ENCODE results near the gene IL9.

IL9 gene

GRCh38 chr5:135885031-135885430, 10.6 kb downstream of the IL9 start:
- Histone ChIP-seq H3K4me3 (no peak overlapping the region), H3K4me2 (no peak overlapping the region), H3K9me3 (replicated peaks in 1 of 11) (no peaks in the 10 kb centered on the region), H3K27ac (no peak overlapping the region), H4K20me1 (peaks cover 0 to 7% (median 0%) of the 10 kb centered on the region in 11 experiments; a peak in 5 of 22 replicates), H3K36me3 (no peaks in the 10 kb centered on the region), H3K9ac (no peak overlapping the region), H3K4me1 (peaks cover 0 to 14% (median 4%) of the 10 kb centered on the region in 10 experiments; a peak in 14 of 20 replicates), H3K27me3 (peaks cover 0 to 67% (median 0%) of the 10 kb centered on the region in 11 experiments; a peak in 6 of 22 replicates)
- no peak for TF ChIP-seq Cebpa-rat (IDR thresholded peaks at IDR 0.05)

DNA sequence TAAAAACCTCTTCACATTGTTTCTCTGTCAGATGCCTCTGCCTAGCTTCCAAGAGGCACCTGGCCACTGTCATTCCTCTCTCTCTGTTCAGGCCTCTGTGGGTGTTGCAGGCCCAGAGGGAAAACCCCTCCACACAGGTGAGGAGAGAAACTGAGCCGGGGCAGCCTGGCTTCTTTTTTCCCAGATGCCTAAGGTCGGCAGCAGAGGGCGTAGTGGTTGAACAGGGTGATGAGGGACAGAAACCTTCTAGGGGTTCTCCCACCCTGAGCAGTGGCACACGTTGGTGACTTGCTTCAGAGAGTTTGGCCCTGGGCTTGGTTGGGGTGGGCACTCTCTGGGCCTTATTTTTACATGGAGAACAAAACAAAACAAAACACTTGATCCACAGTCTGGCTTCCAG, 12.2 kb downstream of the IL9 start:
- H3K9me3 ChIP-seq (replicated peaks in 1 of 11) = no peaks in the 10 kb centered on the region
- H3K4me2 ChIP-seq = no peak overlapping the region
- peaks cover 0 to 80% (median 0%) of the 10 kb centered on the region in 11 experiments; a peak in 5 of 22 replicates for H3K27me3 ChIP-seq
- peaks cover 0 to 7% (median 0%) of the 10 kb centered on the region in 11 experiments; a peak in 3 of 22 replicates for H4K20me1 ChIP-seq
- no peak overlapping the region for H3K9ac ChIP-seq
- no peak overlapping the region for H3K27ac ChIP-seq
- no peaks in the 10 kb centered on the region for H3K36me3 ChIP-seq
- no peak overlapping the region for H3K4me3 ChIP-seq
- TF ChIP-seq Cebpa-rat (IDR thresholded peaks at IDR 0.05) = no peak
- peaks cover 0 to 9% (median 0%) of the 10 kb centered on the region in 10 experiments; a peak in 8 of 20 replicates for H3K4me1 ChIP-seq

DNA sequence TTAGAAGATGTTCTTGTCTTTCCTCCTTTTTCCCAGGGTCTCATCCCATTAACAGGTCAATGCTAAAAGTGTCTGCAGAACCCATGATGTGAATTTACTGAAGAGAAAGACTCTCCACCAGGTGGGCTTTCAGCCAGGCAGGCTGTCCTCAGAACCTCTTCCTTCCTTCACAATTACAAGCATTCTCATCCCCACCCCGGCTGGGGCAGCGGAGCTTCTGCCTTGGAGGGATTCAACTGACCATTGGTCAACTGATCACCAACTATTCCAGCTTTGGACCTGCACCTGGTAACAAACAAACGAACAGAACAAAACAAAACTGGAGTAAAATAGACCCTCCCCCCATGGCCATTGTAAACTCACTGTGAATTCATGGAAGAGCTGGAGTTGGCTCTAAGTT, 12.6 kb downstream of the IL9 start:
- Histone ChIP-seq H3K4me1 (peaks cover 0 to 8% (median 0%) of the 10 kb centered on the region in 10 experiments; a peak in 8 of 20 replicates), H3K27me3 (peaks cover 0 to 80% (median 0%) of the 10 kb centered on the region in 11 experiments; a peak in 5 of 22 replicates), H3K27ac (no peak overlapping the region), H3K4me2 (no peak overlapping the region), H3K9ac (no peak overlapping the region), H4K20me1 (peaks cover 0 to 7% (median 0%) of the 10 kb centered on the region in 11 experiments; a peak in 3 of 22 replicates), H3K36me3 (no peaks in the 10 kb centered on the region), H3K4me3 (no peak overlapping the region), H3K9me3 (replicated peaks in 1 of 11) (no peaks in the 10 kb centered on the region)
- TF ChIP-seq Cebpa-rat (IDR thresholded peaks at IDR 0.05) = no peak

DNA sequence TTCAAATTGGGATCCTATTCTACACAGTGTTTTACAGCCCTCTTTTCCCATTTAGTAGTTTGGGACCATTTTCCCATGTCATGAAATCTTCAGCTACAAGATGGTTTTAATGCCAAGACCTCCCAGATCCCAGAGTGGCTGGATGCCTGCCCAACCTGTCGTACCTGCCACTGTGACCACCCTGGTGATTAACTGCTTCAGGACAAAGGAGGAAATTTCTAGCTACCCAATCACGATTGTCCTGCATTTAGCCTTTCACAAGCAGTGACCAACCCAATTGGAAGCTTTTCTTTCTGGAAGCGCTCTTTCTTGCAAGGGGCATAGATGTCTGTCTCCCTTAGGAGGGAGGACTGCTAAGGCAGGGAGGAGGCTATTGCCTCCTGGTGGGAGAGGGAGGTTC, 13.8 kb downstream of the IL9 start:
- Histone ChIP-seq H3K9ac (no peak overlapping the region), H3K36me3 (no peaks in the 10 kb centered on the region), H3K4me1 (peaks cover 0 to 6% (median 0%) of the 10 kb centered on the region in 10 experiments; a peak in 6 of 20 replicates), H4K20me1 (peaks cover 0 to 7% (median 0%) of the 10 kb centered on the region in 11 experiments; a peak in 1 of 22 replicates), H3K27ac (no peak overlapping the region), H3K4me3 (no peak overlapping the region), H3K27me3 (peaks cover 0 to 87% (median 0%) of the 10 kb centered on the region in 11 experiments; a peak in 5 of 22 replicates), H3K9me3 (replicated peaks in 1 of 11) (no peaks in the 10 kb centered on the region), H3K4me2 (no peak overlapping the region)
- no peak for TF ChIP-seq Cebpa-rat (IDR thresholded peaks at IDR 0.05)

GRCh38 chr5:135881244-135881643, 14.4 kb downstream of the IL9 start:
- Histone ChIP-seq H3K9me3 (replicated peaks in 1 of 11) (no peaks in the 10 kb centered on the region), H3K36me3 (no peaks in the 10 kb centered on the region), H3K4me2 (no peak overlapping the region), H3K27me3 (peaks cover 0 to 88% (median 0%) of the 10 kb centered on the region in 11 experiments; a peak in 5 of 22 replicates), H4K20me1 (peaks cover 0 to 7% (median 0%) of the 10 kb centered on the region in 11 experiments; a peak in 1 of 22 replicates), H3K9ac (no peak overlapping the region), H3K4me3 (no peak overlapping the region), H3K4me1 (peaks cover 0 to 12% (median 0%) of the 10 kb centered on the region in 10 experiments; a peak in 6 of 20 replicates), H3K27ac (no peak overlapping the region)
- no peak for TF ChIP-seq Cebpa-rat (IDR thresholded peaks at IDR 0.05)

- H3K27me3 ChIP-seq = peaks cover 0 to 88% (median 0%) of the 10 kb centered on the region in 11 experiments; a peak in 5 of 22 replicates
- H3K27ac ChIP-seq = no peak overlapping the region
- H4K20me1 ChIP-seq = peaks cover 0 to 7% (median 0%) of the 10 kb centered on the region in 11 experiments; a peak in 1 of 22 replicates
- no peak for TF ChIP-seq Cebpa-rat (IDR thresholded peaks at IDR 0.05)
- peaks cover 0 to 16% (median 0%) of the 10 kb centered on the region in 10 experiments; a peak in 6 of 20 replicates for H3K4me1 ChIP-seq
- H3K9ac ChIP-seq = no peak overlapping the region
- no peak overlapping the region for H3K4me3 ChIP-seq
- no peaks in the 10 kb centered on the region for H3K9me3 ChIP-seq (replicated peaks in 1 of 11)
- H3K36me3 ChIP-seq = no peaks in the 10 kb centered on the region
- no peak overlapping the region for H3K4me2 ChIP-seq
Observed at GRCh38 chr5:135880801-135881200, 14.8 kb downstream of the IL9 start.

- Histone ChIP-seq H4K20me1 (peaks cover 0 to 7% (median 0%) of the 10 kb centered on the region in 11 experiments; a peak in 1 of 22 replicates), H3K9me3 (replicated peaks in 1 of 11) (no peaks in the 10 kb centered on the region), H3K27ac (no peak overlapping the region), H3K4me1 (peaks cover 0 to 21% (median 0%) of the 10 kb centered on the region in 10 experiments; a peak in 6 of 20 replicates), H3K4me3 (no peak overlapping the region), H3K9ac (no peak overlapping the region), H3K36me3 (no peaks in the 10 kb centered on the region), H3K4me2 (no peak overlapping the region), H3K27me3 (peaks cover 0 to 86% (median 0%) of the 10 kb centered on the region in 11 experiments; a peak in 5 of 22 replicates)
- no peak for TF ChIP-seq Cebpa-rat (IDR thresholded peaks at IDR 0.05)
Observed at GRCh38 chr5:135880278-135880677, 15.4 kb downstream of the IL9 start.

DNA sequence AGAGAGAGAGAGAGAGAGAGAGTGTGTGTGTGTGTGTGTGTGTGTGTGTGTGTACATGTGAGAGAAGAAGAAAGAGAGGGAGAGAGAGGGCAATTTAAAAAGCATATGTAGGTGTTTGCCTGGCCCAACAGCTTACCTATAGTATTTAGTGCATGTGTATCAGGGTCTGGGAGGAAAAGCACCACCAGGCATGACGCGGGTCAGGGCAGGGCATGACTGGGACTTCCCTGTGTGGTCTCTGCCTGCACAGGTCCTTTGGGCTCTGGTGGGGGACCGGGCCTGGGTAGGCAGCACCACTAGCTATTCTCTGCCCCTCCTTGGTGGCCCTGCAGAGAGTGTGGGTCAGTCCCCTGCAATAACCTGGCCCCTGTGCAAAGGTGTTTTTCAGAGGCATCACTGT, 16.1 kb downstream of the IL9 start:
- peaks cover 0 to 7% (median 0%) of the 10 kb centered on the region in 11 experiments; a peak in 1 of 22 replicates for H4K20me1 ChIP-seq
- no peak overlapping the region for H3K27ac ChIP-seq
- H3K36me3 ChIP-seq = no peaks in the 10 kb centered on the region
- peaks cover 0 to 86% (median 0%) of the 10 kb centered on the region in 11 experiments; a peak in 5 of 22 replicates for H3K27me3 ChIP-seq
- H3K4me3 ChIP-seq = no peak overlapping the region
- H3K4me2 ChIP-seq = no peak overlapping the region
- H3K9me3 ChIP-seq (replicated peaks in 1 of 11) = no peaks in the 10 kb centered on the region
- peaks cover 0 to 28% (median 0%) of the 10 kb centered on the region in 10 experiments; a peak in 6 of 20 replicates for H3K4me1 ChIP-seq
- H3K9ac ChIP-seq = no peak overlapping the region
- no peak for TF ChIP-seq Cebpa-rat (IDR thresholded peaks at IDR 0.05)

DNA sequence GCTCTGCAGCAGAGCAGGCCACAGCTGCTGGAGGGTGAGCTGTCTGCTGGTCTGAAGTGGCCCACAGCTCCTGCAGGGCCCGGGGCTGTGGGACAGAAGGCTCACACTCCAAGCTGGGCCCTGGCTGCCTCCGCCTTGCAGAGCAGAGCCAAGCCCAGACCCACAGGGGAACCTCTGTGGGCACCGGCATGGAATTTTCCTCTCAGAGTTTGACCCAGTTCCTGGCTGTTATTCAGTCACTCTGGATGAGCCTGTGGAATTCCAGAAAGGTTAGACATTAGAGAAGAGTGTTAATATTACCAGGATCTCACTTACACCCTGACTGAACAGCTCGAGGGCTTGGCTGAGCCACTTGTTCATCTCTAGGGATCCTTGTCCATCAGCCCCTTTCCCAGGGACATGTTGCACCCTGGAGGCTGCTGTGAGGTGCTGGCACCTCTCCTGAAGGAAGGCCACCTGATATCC, 17.5 kb downstream of the IL9 start:
- no peak for TF ChIP-seq Cebpa-rat (IDR thresholded peaks at IDR 0.05)
- H3K4me2 ChIP-seq = no peak overlapping the region

More for the DNA sequence above, 17.5 kb downstream of the IL9 start:
- H3K27ac ChIP-seq = no peak overlapping the region
- H4K20me1 ChIP-seq = peaks cover 0 to 7% (median 0%) of the 10 kb centered on the region in 11 experiments; a peak in 1 of 22 replicates
- H3K36me3 ChIP-seq = no peaks in the 10 kb centered on the region
- H3K9me3 ChIP-seq (replicated peaks in 1 of 11) = no peaks in the 10 kb centered on the region
- H3K27me3 ChIP-seq = peaks cover 0 to 86% (median 0%) of the 10 kb centered on the region in 11 experiments; a peak in 5 of 22 replicates
- no peak overlapping the region for H3K4me3 ChIP-seq
- H3K9ac ChIP-seq = no peak overlapping the region
- H3K4me1 ChIP-seq = peaks cover 0 to 34% (median 0%) of the 10 kb centered on the region in 10 experiments; a peak in 6 of 20 replicates

Measured in BLaER1 treated with 17β-estradiol and CSF1 and Interleukin-3, amounts not matched to agents 10 nM and 100 nM (cell line).